Chondrocyte (in vitro differentiated cells): ENCODE results near the gene SVIP. TPM values are rescaled to one million over a fixed set of nuclear protein-coding genes. Genes with fewer than 3 reads are reported as not detected.

Source experiments
- DNase-seq: peaks from one replicate; pipeline ENCODE4 v3.0.0; 2021; ENCODE audit warnings: mixed read lengths, low spot score
- H3K27ac Mint-ChIP-seq: one replicate; pipeline ENCODE4 v1.8.0; 2021; ENCODE audit warnings: mild to moderate bottlenecking, moderate library complexity, mixed read lengths; ENCODE audit not compliant: unreplicated experiment
- H3K27me3 Mint-ChIP-seq: 2 replicates; pipeline ENCODE4 v1.8.0; 2021; ENCODE audit warnings: low read depth, mixed read lengths
- H3K36me3 Mint-ChIP-seq: 2 replicates; pipeline ENCODE4 v1.8.0; 2021; ENCODE audit warnings: low read depth, mixed read lengths
- H3K4me1 Mint-ChIP-seq: 2 replicates; pipeline ENCODE4 v1.8.0; 2021; ENCODE audit warnings: low read depth, mild to moderate bottlenecking, mixed read lengths
- H3K4me3 Mint-ChIP-seq: one replicate; pipeline ENCODE4 v1.8.0; 2021; ENCODE audit warnings: mild to moderate bottlenecking, moderate library complexity, mixed read lengths; ENCODE audit not compliant: unreplicated experiment
- H3K9me3 Mint-ChIP-seq: 2 replicates; pipeline ENCODE4 v1.8.0; 2021; ENCODE audit warnings: low read depth, mixed read lengths
- long read RNA-seq: library from polyadenylated mRNA; stranded (forward); transcript quantifications from one replicate; pipeline ENCODE4 v2.0.0, GENCODE V29; 2021
- total RNA-seq: library from RNA; stranded (reverse); gene quantifications from 3 replicates; pipeline ENCODE4 v1.2.1, GENCODE V29; 2021
- TF ChIP-seq, protein P1 (sequence below): fragments of 200-600 bp; sonication (generic); IDR thresholded peaks from 2 replicates; pipeline ENCODE4 v1.5.0; 2021; ENCODE audit warnings: antibody characterized with exemption, mild to moderate bottlenecking, moderate library complexity

Gene SVIP
- 9.4 to 16.2 TPM (median 10.3 TPM) in 3 replicates for total RNA-seq
- long read RNA-seq, full-length matches to known transcripts, result 18 of 21 reads
- long read RNA-seq, partial matches to known transcripts, result 1 of 21 reads
- long read RNA-seq, other reads (novel, unspliced or antisense), result 2 of 21 reads

GRCh38 chr11:22829231-22830081, at the start of gene SVIP:
SVIP (minus strand) TSS chr11:22829801; CDS start chr11:22829748, 53 bp downstream.
- Mint-ChIP-seq H3K9me3 (no peaks in the 10 kb centered on the region), H3K27me3 (no peaks in the 10 kb centered on the region), H3K4me3 (peak within 1 kb of the TSS; percentile 82), H3K27ac (peak within 1 kb of the TSS; percentile 9), H3K4me1 (peaks cover 16% of the 10 kb centered on the region), H3K36me3 (no peaks in the 10 kb centered on the region)
- peak; percentile 95 for DNase-seq
- TF ChIP-seq, protein P1, sequence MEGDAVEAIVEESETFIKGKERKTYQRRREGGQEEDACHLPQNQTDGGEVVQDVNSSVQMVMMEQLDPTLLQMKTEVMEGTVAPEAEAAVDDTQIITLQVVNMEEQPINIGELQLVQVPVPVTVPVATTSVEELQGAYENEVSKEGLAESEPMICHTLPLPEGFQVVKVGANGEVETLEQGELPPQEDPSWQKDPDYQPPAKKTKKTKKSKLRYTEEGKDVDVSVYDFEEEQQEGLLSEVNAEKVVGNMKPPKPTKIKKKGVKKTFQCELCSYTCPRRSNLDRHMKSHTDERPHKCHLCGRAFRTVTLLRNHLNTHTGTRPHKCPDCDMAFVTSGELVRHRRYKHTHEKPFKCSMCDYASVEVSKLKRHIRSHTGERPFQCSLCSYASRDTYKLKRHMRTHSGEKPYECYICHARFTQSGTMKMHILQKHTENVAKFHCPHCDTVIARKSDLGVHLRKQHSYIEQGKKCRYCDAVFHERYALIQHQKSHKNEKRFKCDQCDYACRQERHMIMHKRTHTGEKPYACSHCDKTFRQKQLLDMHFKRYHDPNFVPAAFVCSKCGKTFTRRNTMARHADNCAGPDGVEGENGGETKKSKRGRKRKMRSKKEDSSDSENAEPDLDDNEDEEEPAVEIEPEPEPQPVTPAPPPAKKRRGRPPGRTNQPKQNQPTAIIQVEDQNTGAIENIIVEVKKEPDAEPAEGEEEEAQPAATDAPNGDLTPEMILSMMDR, result peak; percentile 81

- Mint-ChIP-seq H3K9me3 (peaks cover 3% of the 10 kb centered on the region), H3K36me3 (peaks cover 3% of the 10 kb centered on the region), H3K27me3 (peaks cover 3% of the 10 kb centered on the region), H3K4me1 (peaks cover 55% of the 10 kb centered on the region), H3K27ac (no peak overlapping the region), H3K4me3 (no peak overlapping the region)
- no peak for DNase-seq
- TF ChIP-seq, protein P1, result no peak
Observed at GRCh38 chr11:22878604-22879003, 49.0 kb upstream of the SVIP start.

DNA sequence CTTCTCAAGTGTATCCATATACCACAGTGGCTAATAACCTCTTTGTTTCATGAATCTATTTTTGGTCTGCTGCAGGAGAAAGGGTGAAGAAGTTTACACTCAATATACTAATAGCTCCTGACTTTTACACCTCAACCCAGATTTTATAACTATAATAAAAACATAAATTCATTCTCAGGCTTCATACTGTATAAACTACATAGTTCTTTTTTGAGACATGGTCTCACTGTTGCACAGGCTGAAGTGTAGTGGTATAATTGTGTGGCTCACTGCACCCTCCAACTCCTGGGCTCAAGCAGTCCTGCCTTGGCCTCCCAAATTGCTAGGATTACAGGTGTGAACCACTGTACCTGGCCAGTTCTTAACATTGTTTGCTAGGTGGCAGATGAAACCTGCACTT, 48.4 kb upstream of the SVIP start:
- TF ChIP-seq, protein P1, result no peak
- peaks cover 3% of the 10 kb centered on the region for H3K27me3 Mint-ChIP-seq
- peaks cover 3% of the 10 kb centered on the region for H3K9me3 Mint-ChIP-seq
- peaks cover 3% of the 10 kb centered on the region for H3K36me3 Mint-ChIP-seq
- peaks cover 53% of the 10 kb centered on the region for H3K4me1 Mint-ChIP-seq
- no peak overlapping the region for H3K27ac Mint-ChIP-seq
- DNase-seq, result no peak
- no peak overlapping the region for H3K4me3 Mint-ChIP-seq

DNA sequence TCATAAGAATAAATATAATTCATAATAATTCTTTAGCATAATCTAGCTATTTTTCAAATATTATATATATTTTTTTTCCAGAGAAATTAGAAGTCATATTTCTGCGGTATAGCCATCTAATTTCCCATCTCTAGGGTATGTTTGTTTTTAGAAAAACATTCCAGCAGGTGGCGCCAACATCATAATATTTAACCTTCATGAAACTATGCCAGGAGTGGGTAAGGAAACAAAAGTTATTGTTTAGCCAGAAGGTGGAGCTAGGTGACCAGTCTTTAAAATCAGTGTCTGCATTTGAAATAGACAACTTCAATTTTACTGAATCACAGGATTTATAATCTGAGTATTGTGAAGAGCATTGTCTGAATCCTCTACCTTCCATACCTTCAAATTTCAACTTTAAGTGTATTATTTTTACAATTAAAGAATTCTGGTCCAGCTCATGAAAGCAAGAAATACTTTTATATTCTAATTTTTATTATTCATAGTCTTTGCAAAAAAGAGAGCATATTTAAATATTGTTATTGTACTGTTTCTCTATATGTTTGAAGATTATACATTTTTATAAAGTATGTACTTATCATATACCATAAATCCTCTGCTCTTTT, 46.4 kb upstream of the SVIP start:
- no peak for DNase-seq
- Mint-ChIP-seq H3K4me3 (no peak overlapping the region), H3K27me3 (peaks cover 3% of the 10 kb centered on the region), H3K27ac (no peak overlapping the region), H3K36me3 (no peaks in the 10 kb centered on the region), H3K9me3 (no peaks in the 10 kb centered on the region), H3K4me1 (peaks cover 49% of the 10 kb centered on the region)
- TF ChIP-seq, protein P1, result peak; percentile 99

GRCh38 chr11:22869325-22869724, 39.7 kb upstream of the SVIP start:
- Mint-ChIP-seq H3K4me1 (peaks cover 4% of the 10 kb centered on the region), H3K36me3 (no peaks in the 10 kb centered on the region), H3K9me3 (no peaks in the 10 kb centered on the region), H3K27me3 (peaks cover 7% of the 10 kb centered on the region), H3K27ac (no peak overlapping the region), H3K4me3 (no peak overlapping the region)
- TF ChIP-seq, protein P1, result no peak
- DNase-seq, result no peak
